Measurements from ENCODE around the gene MAGEC2.

The MAGEC2 gene

GRCh38 chrX:142238536-142238935 is 33.4 kb upstream of the MAGEC2 start:
- no peak for TF ChIP-seq CTCF (IDR thresholded peaks at IDR 0.05; ENCODE audit: control insufficient read depth, insufficient read depth, low read depth, low read length, missing control alignments)
- no peak for DNase-seq (ENCODE audit: low read depth)
- no peak overlapping the region for H3K4me3 ChIP-seq (ENCODE audit: control insufficient read depth, low read depth, low read length)

GRCh38 chrX:142233400-142233799 is 28.3 kb upstream of the MAGEC2 start:
- TF ChIP-seq CTCF (IDR thresholded peaks at IDR 0.05; ENCODE audit: control insufficient read depth, insufficient read depth, low read depth, low read length, missing control alignments): no peak
- DNase-seq (ENCODE audit: low read depth): no peak
- H3K4me3 ChIP-seq (ENCODE audit: control insufficient read depth, low read depth, low read length): no peak overlapping the region

- no peak for TF ChIP-seq CTCF (IDR thresholded peaks at IDR 0.05; ENCODE audit: control insufficient read depth, insufficient read depth, low read depth, low read length, missing control alignments)
- no peak for DNase-seq (ENCODE audit: low read depth)
- H3K4me3 ChIP-seq (ENCODE audit: control insufficient read depth, low read depth, low read length): no peak overlapping the region
These were observed 9.0 kb upstream of the MAGEC2 start for GRCh38 chrX:142214081-142214480.

- no peak for TF ChIP-seq CTCF (IDR thresholded peaks at IDR 0.05; ENCODE audit: control insufficient read depth, insufficient read depth, low read depth, low read length, missing control alignments)
- H3K4me3 ChIP-seq (ENCODE audit: control insufficient read depth, low read depth, low read length): no peak overlapping the region
- DNase-seq (ENCODE audit: low read depth): no peak
These were observed 4.0 kb downstream of the MAGEC2 start for GRCh38 chrX:142201113-142201512.

GRCh38 chrX:142186103-142186502 is 19.0 kb downstream of the MAGEC2 start:
- DNase-seq (ENCODE audit: low read depth): no peak
- TF ChIP-seq CTCF (IDR thresholded peaks at IDR 0.05; ENCODE audit: control insufficient read depth, insufficient read depth, low read depth, low read length, missing control alignments): no peak

GRCh38 chrX:142184756-142185602 is 20.1 kb downstream of the MAGEC2 start:
- no peak for TF ChIP-seq CTCF (IDR thresholded peaks at IDR 0.05; ENCODE audit: control insufficient read depth, insufficient read depth, low read depth, low read length, missing control alignments)
- no peak overlapping the region for H3K4me3 ChIP-seq (ENCODE audit: control insufficient read depth, low read depth, low read length)
- no peak for DNase-seq (ENCODE audit: low read depth)

More at GRCh38 chrX:142186103-142186502, 19.0 kb downstream of the MAGEC2 start:
- H3K4me3 ChIP-seq (ENCODE audit: control insufficient read depth, low read depth, low read length): no peak overlapping the region

Data from AG09309 (cell line).